Thoracic aorta (tissue), 2 donors: ENCODE results near the gene STOML1. TPM values are rescaled to one million over a fixed set of nuclear protein-coding genes. Genes with fewer than 3 reads are reported as not detected.

Experiments
- ATAC-seq: fragments of 150-250 bp; one replicate; pipeline ENCODE4 v1.8.0; 2017; ENCODE audit warnings: low read depth; ENCODE audit not compliant: insufficient number of reproducible peaks, low FRiP score
- DNase-seq: peaks from one replicate; pipeline ENCODE4 v3.0.0-alpha.2; 2020; ENCODE audit warnings: low spot score
- H3K27ac ChIP-seq, 2 donors: fragments of 200-600 bp; sonication (generic); 1 replicate in 1 of 2; 2 replicates in 1 of 2; pipeline ENCODE4 v1.5.1; 2016; ENCODE audit warnings: mild to moderate bottlenecking in 2 of 2, moderate library complexity in 2 of 2
- H3K27me3 ChIP-seq: fragments of 200-600 bp; sonication (generic); replicated peaks from 2 replicates; pipeline ENCODE4 v1.6.0; 2016; ENCODE audit warnings: mild to moderate bottlenecking; ENCODE audit not compliant: insufficient read depth
- H3K36me3 ChIP-seq: fragments of 200-600 bp; sonication (generic); one replicate; pipeline ENCODE4 v1.5.1; 2016
- H3K4me1 ChIP-seq, 2 donors: fragments of 200-600 bp; sonication (generic); 1 replicate in 1 of 2; 2 replicates in 1 of 2; pipeline versions ENCODE4 v1.5.1 to v1.6.0; 2016; ENCODE audit warnings: low read depth in 2 of 2, mild to moderate bottlenecking in 1 of 2; ENCODE audit not compliant: control insufficient read depth in 1 of 2
- H3K4me3 ChIP-seq: fragments of 200-600 bp; sonication (generic); 2 replicates; pipeline ENCODE4 v1.5.1; 2016; ENCODE audit warnings: mild to moderate bottlenecking
- H3K9me3 ChIP-seq: fragments of 200-600 bp; sonication (generic); 2 replicates; pipeline ENCODE4 v1.5.1; 2016
- CTCF ChIP-seq: fragments of 200-600 bp; sonication (generic); IDR thresholded peaks from one replicate; pipeline ENCODE4 v1.5.1; 2019; ENCODE audit warnings: antibody characterized with exemption
- total RNA-seq, 2 donors: library from RNA; depleted of rRNA; stranded (reverse); fragments of >200 nt; gene quantifications; one replicate each; pipeline versions ENCODE4 v1.1.0 to v1.2.3, GENCODE V29; 2016

Gene STOML1
- total RNA-seq, 2 donors from 2014 or later: 23.6 to 37.9 TPM

- Histone ChIP-seq H3K9me3 (no peaks in the 10 kb centered on the region), H3K27me3 (no peaks in the 10 kb centered on the region), H3K4me3 (no peak overlapping the region), H3K4me1 (peaks cover 36 to 60% of the 10 kb centered on the region in 2 donors), H3K27ac (no peak overlapping the region), H3K36me3 (peaks cover 17% of the 10 kb centered on the region)
- ATAC-seq: no peak
- DNase-seq: no peak
- no peak for TF ChIP-seq CTCF
Observed at GRCh38 chr15:73997986-73998385, 5.9 kb upstream of the STOML1 start.

GRCh38 chr15:73996939-73997338 lies 4.8 kb upstream of the STOML1 start:
- Histone ChIP-seq H3K36me3 (peaks cover 17% of the 10 kb centered on the region), H3K27ac (peak overlapping the region in 1 of 2 donors; percentile 89), H3K4me3 (peak overlapping the region; percentile 95), H3K4me1 (peaks cover 43 to 64% of the 10 kb centered on the region in 2 donors), H3K9me3 (no peaks in the 10 kb centered on the region), H3K27me3 (no peaks in the 10 kb centered on the region)
- DNase-seq (no peak), ATAC-seq (no peak)
- TF ChIP-seq CTCF: no peak

GRCh38 chr15:73996267-73996666 lies 4.2 kb upstream of the STOML1 start:
- Histone ChIP-seq H3K27me3 (no peaks in the 10 kb centered on the region), H3K9me3 (no peaks in the 10 kb centered on the region), H3K27ac (peak overlapping the region; percentile 89 to 90), H3K4me3 (peak overlapping the region; percentile 95), H3K36me3 (peaks cover 17% of the 10 kb centered on the region), H3K4me1 (peaks cover 47 to 68% of the 10 kb centered on the region in 2 donors)
- DNase-seq (no peak), ATAC-seq (no peak)
- no peak for TF ChIP-seq CTCF

GRCh38 chr15:73994912-73995622 lies 3.0 kb upstream of the STOML1 start:
- H3K4me3 ChIP-seq: peak overlapping the region; percentile 95
- no peaks in the 10 kb centered on the region for H3K9me3 ChIP-seq
- TF ChIP-seq CTCF: no peak
- H3K36me3 ChIP-seq: peaks cover 17% of the 10 kb centered on the region
- DNase-seq (no peak), ATAC-seq (no peak)
- peak overlapping the region; percentile 89 to 90 for H3K27ac ChIP-seq
- peaks cover 52 to 74% of the 10 kb centered on the region in 2 donors for H3K4me1 ChIP-seq
- no peaks in the 10 kb centered on the region for H3K27me3 ChIP-seq

GRCh38 chr15:73994413-73994883 lies 2.4 kb upstream of the STOML1 start, which contains the start of gene PML:
TSS of gene PML (plus strand) at chr15:73994716. CDS start at chr15:73994813, 97 bp downstream.
- Histone ChIP-seq H3K9me3 (no peaks in the 10 kb centered on the region), H3K4me1 (peaks cover 56 to 79% of the 10 kb centered on the region in 2 donors), H3K27me3 (no peaks in the 10 kb centered on the region), H3K36me3 (peaks cover 17% of the 10 kb centered on the region), H3K4me3 (peak within 1 kb of the TSS; percentile 95), H3K27ac (peak within 1 kb of the TSS; percentile 89 to 90)
- ATAC-seq (peak; percentile 62), DNase-seq (peak; percentile 97)
- no peak for TF ChIP-seq CTCF
